Body of pancreas (tissue), 4 donors: ENCODE results near the gene C3orf85.

Experiments
- POLR2A ChIP-seq, 3 donors: fragments of 450-650 bp; IDR thresholded peaks; one replicate each; pipeline ENCODE4 v1.6.1; 2016; ENCODE audit warnings: antibody characterized with exemption in 3 of 3, mild to moderate bottlenecking in 2 of 3
- TF ChIP-seq, protein P1 (sequence below), 7 experiments: fragments of 450-650 bp in 4 of 7; fragments of 200-600 bp in 3 of 7; sonication (generic) in 3 of 7; IDR thresholded peaks; one replicate each; pipeline ENCODE4 v1.5.1; 2016 to 2019; ENCODE audit warnings: antibody characterized with exemption in 7 of 7

- TF ChIP-seq, protein P1, sequence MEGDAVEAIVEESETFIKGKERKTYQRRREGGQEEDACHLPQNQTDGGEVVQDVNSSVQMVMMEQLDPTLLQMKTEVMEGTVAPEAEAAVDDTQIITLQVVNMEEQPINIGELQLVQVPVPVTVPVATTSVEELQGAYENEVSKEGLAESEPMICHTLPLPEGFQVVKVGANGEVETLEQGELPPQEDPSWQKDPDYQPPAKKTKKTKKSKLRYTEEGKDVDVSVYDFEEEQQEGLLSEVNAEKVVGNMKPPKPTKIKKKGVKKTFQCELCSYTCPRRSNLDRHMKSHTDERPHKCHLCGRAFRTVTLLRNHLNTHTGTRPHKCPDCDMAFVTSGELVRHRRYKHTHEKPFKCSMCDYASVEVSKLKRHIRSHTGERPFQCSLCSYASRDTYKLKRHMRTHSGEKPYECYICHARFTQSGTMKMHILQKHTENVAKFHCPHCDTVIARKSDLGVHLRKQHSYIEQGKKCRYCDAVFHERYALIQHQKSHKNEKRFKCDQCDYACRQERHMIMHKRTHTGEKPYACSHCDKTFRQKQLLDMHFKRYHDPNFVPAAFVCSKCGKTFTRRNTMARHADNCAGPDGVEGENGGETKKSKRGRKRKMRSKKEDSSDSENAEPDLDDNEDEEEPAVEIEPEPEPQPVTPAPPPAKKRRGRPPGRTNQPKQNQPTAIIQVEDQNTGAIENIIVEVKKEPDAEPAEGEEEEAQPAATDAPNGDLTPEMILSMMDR (IDR thresholded peaks at IDR 0.05) = no peak
- TF ChIP-seq POLR2A (IDR thresholded peaks at IDR 0.05) = no peak
These were observed 42.2 kb downstream of the C3orf85 start for GRCh38 chr3:109178708-109179107.
